HEK293T (cell line): ENCODE measurements around the gene CD7.

Experiments
- ARNT ChIP-seq: fragments of 450-650 bp; IDR thresholded peaks from 2 replicates; pipeline ENCODE4 v1.6.1; 2017; ENCODE audit warnings: mild to moderate bottlenecking
- BHLHE40 ChIP-seq: fragments of 450-650 bp; IDR thresholded peaks from 2 replicates; pipeline ENCODE4 v1.6.1; 2016; ENCODE audit warnings: mild to moderate bottlenecking, moderate library complexity, borderline replicate concordance
- CTBP1 ChIP-seq: fragments of 450-650 bp; IDR thresholded peaks from 2 replicates; pipeline ENCODE4 v1.6.1; 2016; ENCODE audit warnings: borderline replicate concordance
- ELF4 ChIP-seq: fragments of 450-650 bp; IDR thresholded peaks from 2 replicates; pipeline ENCODE4 v1.6.1; 2017; ENCODE audit warnings: antibody characterized with exemption
- FOXK2 ChIP-seq: fragments of 450-650 bp; IDR thresholded peaks from 2 replicates; pipeline ENCODE4 v1.6.1; 2016; ENCODE audit warnings: mild to moderate bottlenecking
- FOXM1 ChIP-seq: fragments of 450-650 bp; IDR thresholded peaks from 2 replicates; pipeline ENCODE4 v1.6.1; 2017; ENCODE audit warnings: mild to moderate bottlenecking, borderline replicate concordance
- HDGF ChIP-seq: fragments of 450-650 bp; IDR thresholded peaks from 2 replicates; pipeline ENCODE4 v1.6.1; 2017; ENCODE audit warnings: antibody characterized with exemption, borderline replicate concordance
- L3MBTL2 ChIP-seq: fragments of 450-650 bp; conservative IDR thresholded peaks from 2 replicates; pipeline ENCODE4 v1.6.1; 2016; ENCODE audit warnings: mild to moderate bottlenecking
- LEF1 ChIP-seq: fragments of 450-650 bp; IDR thresholded peaks from 2 replicates; pipeline ENCODE4 v1.6.1; 2017; ENCODE audit warnings: mild to moderate bottlenecking, borderline replicate concordance
- NFRKB ChIP-seq: fragments of 450-650 bp; IDR thresholded peaks from 2 replicates; pipeline ENCODE4 v1.6.1; 2016; ENCODE audit warnings: mild to moderate bottlenecking, moderate library complexity
- SP1 ChIP-seq: fragments of 450-650 bp; IDR thresholded peaks from 2 replicates; pipeline ENCODE4 v1.6.1; 2017
- SUZ12 ChIP-seq: fragments of 450-650 bp; IDR thresholded peaks from 2 replicates; pipeline ENCODE4 v1.6.1; 2016; ENCODE audit warnings: mild to moderate bottlenecking
- TARDBP ChIP-seq: fragments of 450-650 bp; IDR thresholded peaks from 2 replicates; pipeline ENCODE4 v1.6.1; 2016
- ZNF384 ChIP-seq: fragments of 450-650 bp; IDR thresholded peaks from 2 replicates; pipeline ENCODE4 v1.6.1; 2016

DNA sequence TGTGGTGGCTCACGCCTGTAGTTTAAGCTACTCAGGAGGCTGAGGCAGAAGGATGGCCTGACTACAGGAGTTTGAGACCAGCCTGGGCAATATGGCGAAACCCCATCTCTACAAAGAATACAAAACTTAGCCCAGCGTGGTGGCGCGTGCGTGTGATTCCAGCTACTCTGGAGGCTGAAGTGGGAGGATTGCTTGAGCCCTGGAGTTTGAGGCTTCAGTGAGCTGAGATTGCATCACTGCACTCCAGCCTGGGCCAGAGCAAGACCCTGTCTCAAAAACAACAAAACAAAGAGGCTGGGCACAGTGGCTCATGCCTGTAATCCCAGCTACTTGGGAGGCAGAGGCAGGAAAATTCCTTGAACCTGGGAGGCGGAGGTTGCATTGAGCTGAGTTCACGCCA is 36.9 kb downstream of the CD7 start:
- TF ChIP-seq ARNT: no peak
- TF ChIP-seq ELF4: no peak
- no peak for TF ChIP-seq CTBP1
- no peak for TF ChIP-seq FOXM1
- no peak for TF ChIP-seq BHLHE40
- TF ChIP-seq SUZ12: no peak
- TF ChIP-seq SP1: no peak
- TF ChIP-seq TARDBP: no peak
- no peak for TF ChIP-seq ZNF384
- no peak for TF ChIP-seq LEF1
- TF ChIP-seq FOXK2: no peak
- TF ChIP-seq NFRKB: no peak
- no peak for TF ChIP-seq L3MBTL2
- no peak for TF ChIP-seq HDGF
